CD4-positive, alpha-beta T cell treated with Interleukin-10 for 1 hour (primary cell): ENCODE measurements around the gene SYNGR1.
"Not testable (repeated sequence)": the region's sequence is repeated elsewhere in the genome, so short reads cannot be mapped to it uniquely, and the experiment has no call there.

ENCODE experiments used
- DNase-seq: peaks from one replicate; pipeline ENCODE4 v3.0.0-alpha.2; 2020

The SYNGR1 gene

DNA sequence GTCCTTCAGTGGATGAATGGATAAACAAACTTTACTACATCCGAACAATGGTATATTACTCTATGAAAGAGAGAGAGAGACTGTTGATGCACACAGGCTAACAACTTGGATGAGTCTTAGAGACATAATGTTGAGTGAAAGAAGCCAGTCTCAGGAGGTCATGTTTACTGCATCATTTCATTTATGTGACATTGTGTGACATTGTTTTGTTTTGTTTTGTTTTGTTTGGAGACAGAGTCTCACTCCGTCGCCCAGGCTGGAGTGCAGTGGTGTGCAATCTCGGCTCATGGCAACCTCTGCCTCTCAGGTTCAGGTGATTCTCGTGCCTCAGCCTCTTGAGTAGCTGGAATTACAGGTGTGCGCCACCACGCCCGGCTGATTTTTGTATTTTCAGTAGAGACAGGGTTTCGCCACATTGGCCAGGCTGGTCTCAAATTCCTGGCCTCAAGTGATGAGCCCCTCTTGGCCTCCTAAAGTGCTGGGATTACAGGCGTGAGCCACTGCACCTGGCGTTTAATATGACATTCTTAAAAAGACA, 62.1 kb downstream of the SYNGR1 start:
- DNase-seq: not testable (repeated sequence)

DNA sequence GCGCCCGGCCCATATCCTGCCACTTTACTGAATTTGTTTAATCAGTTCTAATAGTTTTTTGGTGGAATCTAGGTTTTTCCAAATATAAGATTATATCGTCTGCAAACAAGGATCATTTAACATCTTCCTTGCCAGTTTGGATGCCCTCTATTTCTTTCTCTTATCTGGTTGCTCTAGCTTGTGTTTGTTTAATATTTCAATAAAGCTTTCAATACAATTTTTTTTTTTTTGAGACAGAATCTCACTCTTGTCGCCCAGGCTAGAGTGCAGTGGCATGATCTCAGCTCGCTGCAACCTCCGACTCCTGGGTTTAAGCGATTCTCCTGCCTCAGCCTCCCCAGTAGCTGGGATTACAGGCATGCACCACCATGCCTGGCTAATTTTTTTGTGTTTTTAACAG, 63.4 kb downstream of the SYNGR1 start:
- DNase-seq: not testable (repeated sequence)

DNA sequence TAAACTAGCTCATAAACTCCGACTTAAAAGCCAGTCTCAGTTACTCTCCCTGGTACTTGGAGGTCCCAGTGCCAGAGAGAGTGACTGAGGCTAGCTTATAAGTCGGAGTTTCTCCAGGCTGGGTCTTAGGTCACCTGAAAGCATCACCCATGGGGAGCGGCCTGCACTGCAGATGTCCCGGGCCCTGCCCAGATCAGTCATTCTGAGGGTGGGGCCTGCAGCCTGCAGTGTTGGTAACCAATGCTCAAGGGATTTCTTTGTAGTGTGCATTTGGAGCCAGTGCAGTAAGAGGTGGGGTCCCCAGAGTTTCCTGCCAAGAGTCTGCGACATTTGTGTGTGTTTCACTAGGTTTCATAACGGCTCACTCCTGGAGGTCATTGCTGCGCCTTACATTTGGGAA, 64.6 kb downstream of the SYNGR1 start:
- no peak for DNase-seq

DNA sequence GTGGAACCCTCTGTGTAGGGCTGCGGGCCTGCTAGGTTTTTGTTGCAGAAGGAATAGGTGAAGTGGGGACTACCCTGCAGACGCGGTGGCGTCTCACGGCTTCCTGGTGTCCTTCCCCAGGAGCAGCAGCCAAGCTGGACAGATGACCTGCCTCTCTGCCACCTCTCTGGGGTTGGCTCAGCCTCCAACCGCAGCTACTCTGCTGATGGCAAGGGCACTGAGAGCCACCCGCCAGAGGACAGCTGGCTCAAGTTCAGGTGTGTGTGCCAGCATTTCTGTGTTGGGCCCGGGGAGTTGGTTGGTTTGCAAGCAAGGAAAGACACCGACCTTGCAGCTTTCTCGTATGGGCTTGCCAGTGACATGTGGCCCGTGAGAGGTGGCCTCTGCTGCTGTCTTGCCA, 65.1 kb downstream of the SYNGR1 start:
- no peak for DNase-seq

DNA sequence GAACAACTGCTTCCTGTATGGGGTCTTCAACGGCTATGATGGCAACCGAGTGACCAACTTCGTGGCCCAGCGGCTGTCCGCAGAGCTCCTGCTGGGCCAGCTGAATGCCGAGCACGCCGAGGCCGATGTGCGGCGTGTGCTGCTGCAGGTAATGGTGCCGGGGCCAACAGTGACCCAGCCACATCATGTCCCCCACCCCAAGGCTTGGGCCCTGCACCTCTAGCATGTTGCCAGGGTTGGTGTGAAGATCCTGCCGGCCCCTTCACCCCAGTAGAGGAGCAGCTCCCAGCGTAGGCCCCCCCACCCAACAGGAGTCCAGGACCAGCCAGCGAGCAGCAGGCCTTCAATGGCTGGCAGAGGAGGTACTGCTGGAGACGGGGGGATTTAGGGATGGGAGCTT, 65.7 kb downstream of the SYNGR1 start:
- DNase-seq: no peak

DNA sequence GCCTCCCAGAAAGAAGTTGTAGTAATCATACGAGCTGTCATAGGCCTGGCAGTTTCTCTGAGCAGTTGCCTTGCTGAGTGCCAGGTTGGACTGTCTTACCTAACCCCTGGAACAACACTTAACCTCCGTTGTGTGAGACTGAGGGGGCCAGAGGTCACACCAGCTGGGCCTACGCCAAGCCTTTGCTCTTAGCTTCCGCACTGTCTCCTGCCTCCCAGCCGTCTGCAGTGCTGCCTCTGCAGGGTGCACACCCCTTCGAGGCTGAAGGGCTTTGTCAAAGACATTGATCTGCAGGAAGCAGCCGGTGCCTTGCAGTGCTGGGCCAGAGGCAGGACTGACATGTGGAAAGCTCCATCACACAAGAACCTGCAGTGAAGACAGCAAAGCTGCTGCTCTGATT, 66.5 kb downstream of the SYNGR1 start:
- DNase-seq: no peak

DNA sequence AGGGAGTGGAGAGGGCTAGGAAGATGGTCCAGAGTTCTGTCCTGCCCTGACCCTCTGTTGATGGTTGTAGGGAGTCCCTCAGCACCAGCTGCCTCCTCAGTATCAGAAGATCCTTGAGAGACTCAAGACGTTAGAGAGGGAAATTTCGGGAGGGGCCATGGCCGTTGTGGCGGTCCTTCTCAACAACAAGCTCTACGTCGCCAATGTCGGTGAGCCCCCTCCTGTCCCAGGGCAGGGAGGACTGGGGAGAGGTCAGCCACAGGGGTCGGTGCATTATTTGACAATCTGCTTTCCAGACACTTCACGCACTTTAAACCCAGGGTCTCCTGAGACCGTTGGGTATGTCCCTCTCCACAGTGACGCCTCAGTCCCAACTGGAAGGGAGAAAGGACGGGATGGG, 67.8 kb downstream of the SYNGR1 start:
- DNase-seq: no peak

DNA sequence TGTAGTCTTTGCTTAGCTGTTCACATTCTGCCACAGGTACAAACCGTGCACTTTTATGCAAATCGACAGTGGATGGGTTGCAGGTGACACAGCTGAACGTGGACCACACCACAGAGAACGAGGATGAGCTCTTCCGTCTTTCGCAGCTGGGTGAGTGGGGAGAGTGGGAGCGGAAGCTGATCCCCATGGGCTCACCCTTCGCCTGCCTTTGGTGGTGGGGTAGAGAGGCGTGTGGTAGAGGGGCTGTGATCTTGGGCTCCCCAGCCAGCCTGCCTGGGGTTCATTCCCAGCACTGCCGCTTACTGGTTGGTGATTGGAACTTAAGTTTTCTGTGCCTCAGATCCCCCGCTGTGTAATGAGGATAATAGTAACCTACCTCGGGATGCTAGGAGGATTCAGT, 68.9 kb downstream of the SYNGR1 start:
- DNase-seq: no peak

DNA sequence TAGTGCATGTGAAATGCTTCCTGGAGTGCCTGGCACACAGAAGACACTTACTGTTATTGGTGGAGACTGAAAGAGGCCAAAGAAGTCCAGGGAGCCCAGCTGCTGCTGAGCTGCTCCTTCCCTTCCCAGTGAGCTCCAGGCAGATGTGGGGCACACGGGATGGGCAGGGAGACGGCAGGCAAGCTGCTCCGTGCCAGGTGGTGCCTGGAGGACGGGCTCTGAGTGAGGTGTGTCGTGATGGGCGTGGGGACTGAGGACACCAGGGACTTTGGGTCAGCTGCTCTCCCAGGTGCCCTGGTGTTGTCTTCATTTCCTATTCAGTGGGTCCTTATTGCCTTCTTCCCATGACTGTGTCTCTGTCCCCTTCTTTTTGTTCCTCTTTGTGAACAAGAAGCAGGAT, 69.3 kb downstream of the SYNGR1 start:
- no peak for DNase-seq

DNA sequence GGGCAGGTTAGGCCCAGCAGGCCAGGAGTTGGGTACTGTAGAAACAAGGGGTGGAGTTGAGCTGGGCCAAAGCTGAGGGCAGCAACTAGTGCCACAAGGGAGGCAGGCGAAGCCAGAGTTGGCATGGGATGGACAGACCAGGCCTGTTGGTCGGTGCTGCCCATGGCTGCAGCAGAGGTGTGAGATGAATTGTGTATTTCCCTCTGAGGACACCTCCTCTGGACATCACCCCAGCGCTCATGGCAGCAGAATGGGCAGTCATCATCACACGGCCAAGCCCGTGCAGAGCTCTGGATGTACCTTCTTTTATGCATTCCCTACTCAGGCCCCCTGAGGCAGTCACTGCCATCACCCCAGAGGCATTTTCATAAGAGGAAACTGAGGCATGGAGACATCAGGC, 70.1 kb downstream of the SYNGR1 start:
- no peak for DNase-seq

DNA sequence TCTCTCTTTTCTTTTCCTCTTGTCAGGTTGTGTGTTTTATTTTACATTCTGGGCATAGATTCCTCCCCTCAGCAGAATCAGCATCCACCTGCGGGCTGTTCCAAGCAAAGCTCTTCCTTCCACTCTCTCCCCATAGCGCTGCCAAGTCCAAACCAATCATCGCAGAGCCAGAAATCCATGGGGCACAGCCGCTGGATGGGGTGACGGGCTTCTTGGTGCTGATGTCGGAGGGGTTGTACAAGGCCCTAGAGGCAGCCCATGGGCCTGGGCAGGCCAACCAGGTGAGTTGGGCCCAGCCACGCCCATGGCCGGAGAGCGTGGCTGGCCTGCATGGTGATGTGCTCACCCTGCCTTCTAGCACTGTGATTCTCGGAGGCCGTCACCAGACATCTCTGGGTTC, 71.9 kb downstream of the SYNGR1 start:
- DNase-seq: no peak

DNA sequence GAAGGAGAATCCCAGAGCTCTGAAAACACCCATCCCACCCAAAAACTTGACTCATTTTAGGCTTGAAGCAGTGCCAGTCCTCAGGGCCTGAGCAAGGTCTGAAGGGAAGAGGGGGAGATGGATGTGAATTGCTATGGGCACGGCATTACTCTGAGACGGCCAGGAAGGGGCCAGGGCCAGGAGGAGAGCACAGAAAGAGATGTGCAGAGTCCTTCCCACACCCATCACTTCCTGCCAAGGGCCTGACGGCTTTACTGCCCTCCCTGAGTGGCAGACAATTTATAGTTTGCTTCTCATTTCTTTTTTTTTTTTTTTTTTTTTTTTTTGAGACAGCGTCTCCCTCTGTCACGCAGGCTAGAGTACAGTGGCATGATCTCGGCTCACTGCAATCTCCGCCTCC, 72.3 kb downstream of the SYNGR1 start:
- no peak for DNase-seq

DNA sequence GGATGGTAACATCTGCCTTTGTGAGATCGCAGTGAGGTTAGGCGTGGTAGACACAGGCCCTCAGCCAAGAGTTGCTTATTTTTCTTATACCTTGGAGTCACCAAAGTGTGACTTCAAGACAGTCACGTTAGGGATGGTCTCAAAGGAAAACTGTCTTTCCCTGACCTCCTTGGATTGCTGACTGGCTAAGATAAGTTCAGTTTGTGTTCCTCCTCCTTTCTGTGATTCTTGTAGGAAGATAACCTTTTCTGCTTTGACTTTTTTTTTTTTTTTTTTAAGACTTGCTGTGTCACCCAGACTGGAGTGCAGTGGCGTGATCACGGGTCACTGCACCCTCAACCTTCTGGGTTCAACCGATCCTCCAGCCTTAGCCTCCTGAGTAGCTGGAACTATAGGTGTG, 72.9 kb downstream of the SYNGR1 start:
- DNase-seq: no peak

DNA sequence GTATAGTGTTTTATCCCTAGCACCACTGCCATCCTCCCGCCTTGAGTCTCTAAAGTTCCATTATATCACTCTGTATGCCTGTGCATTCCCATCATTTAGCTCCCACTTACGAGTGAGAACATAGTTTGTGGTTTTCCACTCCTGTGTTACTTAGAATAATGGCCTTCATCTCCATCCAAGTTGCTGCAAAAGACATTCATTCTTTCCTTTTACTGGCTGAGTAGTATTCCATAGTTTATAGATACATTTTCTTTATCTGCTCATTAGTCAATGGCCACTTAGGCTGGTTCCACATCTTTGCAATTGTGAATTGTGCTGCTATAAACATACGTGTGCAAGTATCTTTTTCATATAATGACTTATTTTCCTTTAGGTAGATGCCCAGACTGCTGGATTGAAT, 74.2 kb downstream of the SYNGR1 start:
- no peak for DNase-seq

DNA sequence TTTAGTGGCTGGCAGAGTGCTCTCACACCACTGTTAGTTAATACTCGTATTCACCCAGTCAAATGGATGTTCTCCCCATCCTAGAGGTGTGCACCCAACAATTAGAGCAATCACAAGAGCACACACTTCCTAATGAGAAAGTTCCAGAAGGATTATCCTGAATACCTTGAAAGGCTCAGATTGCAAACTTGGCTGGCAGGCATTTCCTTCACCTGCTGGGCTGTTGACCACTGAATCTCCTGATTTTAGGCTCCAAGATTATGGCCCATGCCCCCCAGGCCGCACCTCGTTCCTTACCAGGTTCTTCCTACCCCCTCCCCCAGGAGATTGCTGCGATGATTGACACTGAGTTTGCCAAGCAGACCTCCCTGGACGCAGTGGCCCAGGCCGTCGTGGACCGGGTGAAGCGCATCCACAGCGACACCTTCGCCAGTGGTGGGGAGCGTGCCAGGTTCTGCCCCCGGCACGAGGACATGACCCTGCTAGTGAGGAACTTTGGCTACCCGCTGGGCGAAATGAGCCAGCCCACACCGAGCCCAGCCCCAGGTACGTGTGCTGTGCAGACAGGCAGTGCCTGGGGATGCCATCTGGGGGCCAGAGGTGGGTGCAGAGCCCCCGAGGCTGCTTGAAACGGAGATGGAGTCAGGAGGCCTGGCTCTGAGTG, 76.7 kb downstream of the SYNGR1 start:
- no peak for DNase-seq

DNA sequence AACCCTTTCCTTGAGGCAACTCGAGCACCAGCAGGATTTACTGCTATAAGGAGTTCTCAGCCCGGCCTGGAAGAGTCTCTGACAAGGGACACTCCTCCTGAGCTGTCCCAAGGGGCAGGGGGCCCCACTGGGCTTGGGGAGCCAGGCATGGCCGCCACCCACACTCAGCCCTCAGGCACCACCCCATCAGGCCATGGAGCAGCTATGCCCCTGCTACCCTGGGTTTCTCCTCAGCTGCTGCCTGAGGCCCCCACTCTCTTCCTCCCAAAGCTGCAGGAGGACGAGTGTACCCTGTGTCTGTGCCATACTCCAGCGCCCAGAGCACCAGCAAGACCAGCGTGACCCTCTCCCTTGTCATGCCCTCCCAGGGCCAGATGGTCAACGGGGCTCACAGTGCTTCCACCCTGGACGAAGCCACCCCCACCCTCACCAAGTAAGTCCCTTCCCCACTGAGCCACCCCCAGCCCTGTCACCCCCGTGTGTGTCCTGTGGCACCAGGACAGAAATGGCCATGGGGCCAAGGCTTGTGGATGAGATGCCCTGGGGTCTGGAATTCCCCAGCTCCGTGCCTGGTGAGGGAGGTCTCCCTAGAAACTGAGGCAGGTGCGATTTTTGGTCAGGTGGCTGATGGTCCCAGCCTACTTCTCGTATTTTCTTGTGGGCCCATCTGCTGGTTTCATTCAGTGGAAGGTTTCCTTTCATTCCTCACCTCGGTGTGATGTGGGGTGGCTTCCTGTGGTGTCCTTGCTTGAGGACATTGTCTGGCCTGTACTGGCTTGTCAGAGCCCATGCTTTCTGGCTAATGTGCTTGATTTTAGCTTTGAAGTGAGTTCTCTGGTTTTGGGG, 78.2 kb downstream of the SYNGR1 start:
- DNase-seq: no peak

DNA sequence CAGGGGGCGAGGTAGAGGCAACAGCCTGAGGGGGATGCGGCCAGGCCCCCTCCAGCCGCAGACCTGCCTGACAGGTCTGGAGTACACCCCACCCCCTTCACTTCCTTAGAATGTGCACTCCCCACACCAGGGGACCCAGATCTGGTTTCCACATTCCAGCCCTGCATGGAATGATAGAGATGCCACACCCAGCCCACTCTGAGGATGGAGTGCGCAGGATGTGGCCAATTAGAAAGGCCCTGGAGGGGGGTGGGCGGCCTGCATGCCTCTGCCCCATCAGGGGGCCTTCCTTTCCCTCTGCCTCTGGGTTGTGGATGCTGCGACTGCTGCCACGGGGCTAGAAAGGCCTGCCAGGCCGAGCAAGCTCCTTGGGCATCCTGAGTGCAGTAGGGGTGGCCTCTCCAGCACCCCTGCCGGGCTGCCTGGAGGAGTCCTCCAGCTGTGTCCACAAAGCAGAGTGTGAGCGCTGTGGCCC, 78.8 kb downstream of the SYNGR1 start:
- DNase-seq: no peak

DNA sequence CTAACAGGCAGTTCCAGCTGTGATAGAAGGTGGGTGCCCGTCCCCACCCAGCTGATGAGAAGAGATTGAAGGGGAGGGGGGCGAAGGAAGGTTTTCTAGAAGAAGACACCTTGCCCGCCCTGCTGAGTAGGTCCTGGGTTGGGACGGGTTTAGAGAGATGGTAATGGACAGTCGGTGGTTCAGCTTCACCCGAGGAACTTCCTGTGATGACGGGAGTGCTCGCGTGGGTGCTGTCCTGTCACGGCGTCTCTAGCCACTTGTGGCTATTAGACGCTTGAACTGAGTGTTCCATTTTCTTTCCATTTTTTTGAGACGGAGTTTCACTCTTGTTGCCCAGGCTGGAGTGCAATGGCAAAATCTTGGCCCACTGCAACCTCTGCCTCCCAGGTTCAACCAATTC, 79.4 kb downstream of the SYNGR1 start:
- DNase-seq: no peak

DNA sequence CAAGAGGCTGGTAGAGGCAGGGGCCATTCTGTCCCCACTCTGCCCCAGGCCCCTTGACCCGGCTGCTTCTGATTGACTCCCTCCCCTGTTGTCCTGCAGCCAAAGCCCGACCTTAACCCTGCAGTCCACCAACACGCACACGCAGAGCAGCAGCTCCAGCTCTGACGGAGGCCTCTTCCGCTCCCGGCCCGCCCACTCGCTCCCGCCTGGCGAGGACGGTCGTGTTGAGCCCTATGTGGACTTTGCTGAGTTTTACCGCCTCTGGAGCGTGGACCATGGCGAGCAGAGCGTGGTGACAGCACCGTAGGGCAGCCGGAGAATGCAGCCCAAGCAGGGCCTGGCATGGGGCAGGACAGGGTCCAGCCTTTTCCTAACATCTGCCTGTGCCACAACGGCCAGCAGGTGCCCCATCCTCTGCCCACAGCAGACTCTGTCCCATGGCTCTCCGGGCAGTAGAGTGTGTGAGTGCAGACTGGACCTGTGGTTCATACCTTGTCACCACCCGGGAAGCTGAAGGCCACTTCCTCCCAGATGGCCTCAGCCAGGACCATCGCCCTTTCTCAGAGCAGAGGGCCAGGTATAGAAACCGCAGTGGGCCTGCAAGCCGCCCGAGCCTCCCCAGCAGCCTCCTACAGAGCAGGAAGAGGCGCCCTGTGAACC, 80.3 kb downstream of the SYNGR1 start:
- no peak for DNase-seq

DNA sequence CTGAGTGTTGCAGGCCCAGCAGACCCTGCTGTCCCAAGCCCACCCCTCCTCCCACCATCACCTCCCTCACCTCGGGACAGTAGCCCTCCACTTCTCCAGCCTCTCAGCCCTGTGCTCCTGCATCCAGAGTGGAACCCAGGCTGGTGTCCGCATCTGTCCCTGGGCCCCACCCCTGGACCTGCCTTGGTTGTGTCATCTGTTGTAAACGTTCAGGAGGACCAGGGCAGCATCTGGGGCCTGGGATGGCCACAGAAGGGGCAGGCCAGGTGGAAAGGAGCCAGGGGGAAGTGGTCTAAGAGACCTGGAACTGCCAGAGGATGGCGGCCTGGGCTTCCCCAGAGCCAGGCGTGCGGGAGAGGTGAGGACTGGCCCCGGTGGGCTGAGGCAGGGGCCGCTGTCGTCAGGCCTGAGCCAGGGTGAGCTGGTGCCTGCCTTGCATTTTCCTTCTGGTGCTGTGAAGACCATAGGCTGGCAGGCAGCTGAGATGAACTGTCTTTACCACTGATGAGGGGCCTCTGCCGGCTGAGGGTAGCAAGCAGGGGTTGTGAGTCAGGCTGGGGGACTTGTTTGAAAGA, 80.9 kb downstream of the SYNGR1 start:
- DNase-seq: no peak

DNA sequence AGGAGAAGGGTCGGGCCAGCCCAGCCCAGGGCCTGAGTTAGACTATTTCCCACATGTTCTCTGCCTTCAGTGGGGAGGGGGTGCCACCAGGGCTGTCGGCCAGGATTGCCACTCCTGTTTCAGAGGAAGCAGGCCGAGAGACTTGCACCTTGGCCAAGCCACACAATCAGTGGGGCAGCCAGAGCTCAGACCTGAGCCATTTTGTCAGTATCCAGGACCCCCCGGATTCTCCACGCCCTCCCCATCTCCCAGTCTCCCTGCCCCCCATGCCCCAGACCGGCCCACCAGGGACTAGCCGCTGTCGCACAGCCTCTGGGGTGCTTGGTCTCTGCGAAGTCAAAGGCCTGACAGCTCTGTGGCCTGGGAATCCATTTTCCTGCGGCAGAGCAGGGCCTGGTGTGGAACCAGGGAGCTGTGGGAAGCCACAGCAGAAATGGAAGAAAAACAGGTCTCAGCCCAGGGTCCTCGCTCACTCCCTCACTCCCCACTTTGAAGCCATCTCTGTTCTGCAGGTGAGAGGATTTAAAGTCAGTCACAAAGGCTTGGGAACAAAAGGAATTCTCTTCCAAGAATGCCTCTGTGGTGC, 81.5 kb downstream of the SYNGR1 start:
- DNase-seq: no peak

DNA sequence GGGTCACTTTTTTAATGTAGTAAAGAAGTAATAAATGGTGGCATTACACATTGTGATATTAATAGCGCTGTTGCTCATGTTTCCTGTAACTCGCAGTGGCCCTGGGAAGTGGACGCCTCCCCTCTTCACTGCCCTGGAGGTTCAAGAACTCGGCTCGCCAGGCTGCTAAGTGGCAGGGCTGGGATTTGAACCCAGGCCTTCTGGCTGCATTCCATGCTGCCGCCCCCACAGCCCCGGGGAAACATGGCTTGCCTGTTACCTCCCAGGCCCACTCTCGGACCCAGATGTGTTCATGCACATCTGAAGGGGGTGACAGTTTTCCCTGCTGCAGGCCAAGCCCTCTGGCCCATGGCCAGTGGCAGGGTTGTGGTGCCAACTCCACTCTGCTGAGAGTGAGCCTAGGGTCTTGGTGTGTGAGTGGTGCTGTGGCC, 82.0 kb downstream of the SYNGR1 start:
- DNase-seq: no peak

DNA sequence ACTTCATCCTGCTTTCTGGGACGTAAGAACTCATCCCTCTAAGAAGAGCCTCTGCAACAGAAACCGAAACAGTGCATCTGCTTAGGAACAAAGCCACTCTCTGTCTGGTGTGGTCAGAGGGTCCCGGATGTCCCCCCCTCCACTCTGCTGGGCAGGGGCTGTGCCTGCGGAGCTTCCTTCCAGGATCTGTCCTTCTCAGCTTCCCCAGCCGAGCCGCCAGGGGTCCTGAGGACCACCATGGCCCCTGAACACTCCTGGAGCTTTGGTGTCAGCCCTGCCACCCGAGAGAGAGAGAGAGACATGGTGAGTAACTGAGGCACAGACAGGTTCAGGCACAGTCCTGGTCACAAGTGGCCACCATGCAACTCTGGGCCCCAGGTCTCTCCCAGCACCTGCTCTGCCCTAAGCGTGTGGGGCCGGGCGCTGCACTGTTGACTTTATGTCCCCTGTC, 82.6 kb downstream of the SYNGR1 start:
- no peak for DNase-seq
